Hematopoietic multipotent progenitor cell treated with erythropoietin and hydrocortisone succinate and interleukin-3 and kit ligand, for 6 days (in vitro differentiated cells): Measurements from ENCODE around the gene VPS54.
"Not testable (repeated sequence)": the region's sequence is repeated elsewhere in the genome, so short reads cannot be mapped to it uniquely, and the experiment has no call there.

Experiments used
- DNase-seq: peaks from one replicate; pipeline ENCODE4 v3.0.0-alpha.2; 2015

The VPS54 gene

DNA sequence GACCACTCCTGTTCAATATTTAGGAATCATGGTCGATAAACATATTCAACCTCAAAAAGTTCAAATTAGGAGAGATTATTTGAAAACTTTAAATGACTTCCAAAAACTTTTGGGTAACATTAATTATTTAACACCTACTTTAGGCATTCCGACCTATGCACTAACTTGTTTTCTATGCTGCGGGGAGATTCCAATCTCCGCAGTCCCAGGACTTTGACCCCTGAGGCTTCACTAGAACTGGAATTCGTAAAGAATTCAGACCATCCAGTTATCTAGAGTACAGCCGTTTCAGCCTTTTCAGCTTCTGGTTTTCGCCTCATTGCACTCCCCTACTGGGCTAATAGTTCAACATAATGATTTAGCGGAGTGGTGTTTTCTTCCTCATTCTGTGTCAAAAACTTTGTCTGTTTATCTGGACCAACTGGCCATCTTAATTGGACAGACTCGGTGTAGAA lies 26.1 kb downstream of the VPS54 start:
- not testable (repeated sequence) for DNase-seq

DNA sequence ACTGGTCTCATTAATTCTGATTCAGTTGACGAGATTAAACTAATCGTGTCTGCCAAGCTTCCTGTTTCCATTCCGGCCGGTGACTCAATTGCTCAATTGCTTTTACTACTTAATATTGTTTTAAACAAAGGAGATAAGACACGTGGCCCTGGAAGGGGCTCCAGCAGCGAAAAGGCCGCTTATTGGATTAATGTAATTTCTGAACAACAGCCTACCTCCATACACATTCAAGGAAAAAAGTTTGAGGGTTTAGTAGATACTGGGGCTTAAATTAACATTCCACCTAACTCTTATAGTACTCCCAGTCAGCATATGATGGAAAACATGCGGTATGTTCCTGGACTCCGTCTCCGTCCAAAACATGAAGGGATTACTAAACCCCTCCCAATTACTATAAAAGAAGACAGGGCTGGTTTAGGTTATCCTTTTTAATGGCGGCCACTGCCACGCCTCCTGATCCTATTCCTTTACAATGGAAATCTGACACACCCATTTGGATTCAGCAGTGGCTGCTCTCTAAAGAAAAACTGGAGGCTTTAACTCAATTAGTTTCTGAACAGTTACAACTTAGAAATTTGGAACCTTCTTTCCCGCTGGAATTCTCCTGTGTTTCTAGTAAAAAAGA lies 27.1 kb downstream of the VPS54 start:
- DNase-seq = no peak

DNA sequence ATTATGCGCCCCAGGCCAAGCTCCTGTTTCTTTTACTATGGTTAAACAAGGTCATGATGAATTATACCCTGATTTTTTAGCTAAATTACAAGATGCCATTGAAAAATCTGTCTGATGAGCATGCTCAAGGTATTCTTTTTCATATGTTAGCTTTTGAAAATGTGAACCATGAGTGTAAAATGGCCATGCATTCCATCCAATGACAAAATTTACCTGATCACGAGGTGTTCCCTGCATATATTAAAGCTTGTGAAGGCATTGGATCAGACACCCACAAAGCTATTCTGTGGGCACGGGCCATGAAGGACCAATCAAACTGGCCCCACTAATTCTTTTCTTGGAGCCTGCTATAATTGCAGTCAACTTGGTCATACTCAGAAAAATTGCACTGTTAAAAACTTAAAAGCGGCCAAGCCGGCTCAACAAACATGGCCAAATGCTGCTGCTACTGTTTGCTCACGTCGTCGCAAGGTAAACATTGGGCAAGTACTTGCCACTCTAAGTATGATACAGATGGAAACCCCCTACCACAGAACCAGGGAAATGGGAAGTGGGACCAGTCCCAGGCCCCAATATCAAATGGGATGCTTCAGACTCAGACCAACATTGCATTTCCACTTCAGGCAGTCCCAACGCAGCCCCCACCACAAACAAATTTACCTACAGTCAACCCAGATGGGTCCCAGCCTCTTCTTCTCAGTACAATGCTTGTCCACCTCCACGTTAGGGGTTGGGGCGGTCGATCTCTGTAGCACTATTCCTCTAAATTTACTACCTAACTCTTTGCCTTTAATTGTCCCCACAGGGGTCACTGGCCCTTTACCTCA lies 27.8 kb downstream of the VPS54 start:
- not testable (repeated sequence) for DNase-seq

DNA sequence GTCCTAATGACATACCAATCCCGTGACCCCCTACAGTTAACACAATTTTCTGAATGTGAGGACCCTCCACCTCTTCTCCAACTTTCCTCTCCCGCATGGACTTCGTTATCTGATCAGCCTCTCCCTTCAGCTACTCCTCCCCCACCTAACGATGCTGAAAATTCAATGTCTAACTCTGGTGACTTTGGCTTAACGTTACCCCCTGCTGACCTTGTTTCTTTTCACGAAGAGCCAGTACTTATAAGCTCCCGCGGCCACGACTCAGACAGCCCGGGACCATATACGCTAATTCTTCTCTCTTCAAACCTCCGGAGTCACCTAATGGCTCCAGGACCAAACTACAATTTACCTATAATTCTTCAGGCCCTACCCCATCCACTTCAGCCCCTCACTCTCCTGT lies 29.2 kb downstream of the VPS54 start:
- no peak for DNase-seq

DNA sequence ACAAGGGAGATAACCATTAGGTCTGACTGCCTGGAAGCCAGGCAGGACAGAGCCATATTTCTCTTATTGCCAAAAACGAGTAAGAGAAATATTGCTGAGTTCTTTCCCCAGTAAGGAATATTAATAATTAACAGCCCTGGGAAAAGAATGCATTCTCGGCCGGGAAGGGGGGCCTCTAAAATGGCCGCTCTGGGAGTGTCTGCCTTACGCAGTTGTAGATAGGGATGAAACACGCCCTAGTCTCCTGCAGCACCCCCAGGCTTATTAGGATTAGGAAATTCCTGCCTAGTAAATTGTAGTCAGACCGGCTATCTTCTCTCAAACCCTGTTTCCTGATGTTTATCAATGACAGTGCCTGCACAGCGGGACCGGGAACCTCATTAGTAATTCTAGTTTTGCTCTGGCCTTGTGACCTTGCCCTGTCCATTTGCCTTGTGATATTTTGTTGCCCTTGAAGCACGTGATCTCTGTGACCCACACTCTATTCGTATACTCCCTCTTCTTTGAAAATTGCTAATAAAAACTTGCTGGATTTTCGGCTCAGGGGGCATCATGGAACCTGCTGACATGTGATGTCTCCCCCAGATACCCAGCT lies 30.3 kb downstream of the VPS54 start:
- DNase-seq = not testable (repeated sequence)

DNA sequence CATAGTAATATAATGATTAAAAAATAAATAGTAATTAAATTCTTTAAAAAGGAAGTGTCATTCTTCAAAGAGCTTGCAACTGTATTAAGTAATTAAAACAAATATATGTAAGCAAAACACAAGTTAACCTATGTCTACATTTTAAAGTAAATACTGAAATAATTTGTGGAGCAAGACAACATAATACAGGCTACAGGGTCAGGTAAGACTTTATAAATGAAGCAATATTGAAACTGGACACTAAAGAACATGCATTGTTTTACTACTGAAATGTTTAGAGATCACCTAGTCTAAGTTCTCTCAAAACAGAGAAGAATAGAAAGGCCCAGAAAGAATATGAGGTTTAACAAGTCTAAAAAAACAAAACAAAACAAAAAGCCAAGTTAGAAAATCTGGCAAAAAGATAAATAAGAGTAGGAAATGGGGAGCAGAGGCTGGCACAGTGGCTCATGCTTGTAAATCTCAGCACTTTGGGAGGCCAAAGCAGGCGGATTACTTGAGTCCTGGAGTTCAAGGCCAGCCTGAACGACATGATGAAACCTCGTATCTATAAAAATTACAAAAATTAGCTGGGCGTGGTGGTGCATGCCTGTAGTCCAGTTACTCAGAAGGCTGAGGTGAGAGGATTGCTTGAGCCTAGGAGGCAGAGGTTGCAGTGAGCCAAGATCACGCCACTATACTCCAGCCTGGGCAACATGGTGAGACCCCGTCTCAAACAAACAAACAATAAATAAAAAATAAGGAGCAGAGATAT lies 34.4 kb downstream of the VPS54 start:
- DNase-seq = no peak

DNA sequence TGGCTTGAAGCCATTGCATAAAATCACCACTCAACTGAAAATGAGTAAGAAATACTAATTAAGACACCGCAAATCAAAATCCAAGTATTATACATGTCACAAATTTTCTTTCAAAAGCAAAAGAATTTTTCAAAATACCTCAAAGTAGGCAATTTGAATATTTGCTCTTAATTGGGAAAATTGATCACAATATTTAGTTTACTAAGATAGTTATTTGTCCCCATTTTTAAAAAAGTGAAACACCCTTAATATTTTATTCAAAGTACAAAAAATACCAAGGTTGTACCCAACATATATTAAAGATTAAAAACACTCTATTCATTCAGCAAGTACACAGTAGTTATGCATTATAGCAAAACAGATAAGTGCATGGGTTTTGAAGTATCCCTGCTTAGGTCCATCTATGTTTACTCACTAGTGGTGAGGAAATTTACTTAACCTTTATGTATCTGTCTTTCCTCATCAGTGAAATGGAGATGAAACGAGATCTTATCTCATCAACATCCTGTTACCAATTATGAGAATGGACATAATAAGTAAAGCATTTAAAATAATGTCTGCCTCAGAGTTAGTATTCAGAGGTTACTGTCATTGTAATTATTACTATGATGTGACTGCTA lies 35.1 kb downstream of the VPS54 start:
- peak; percentile 26 for DNase-seq

DNA sequence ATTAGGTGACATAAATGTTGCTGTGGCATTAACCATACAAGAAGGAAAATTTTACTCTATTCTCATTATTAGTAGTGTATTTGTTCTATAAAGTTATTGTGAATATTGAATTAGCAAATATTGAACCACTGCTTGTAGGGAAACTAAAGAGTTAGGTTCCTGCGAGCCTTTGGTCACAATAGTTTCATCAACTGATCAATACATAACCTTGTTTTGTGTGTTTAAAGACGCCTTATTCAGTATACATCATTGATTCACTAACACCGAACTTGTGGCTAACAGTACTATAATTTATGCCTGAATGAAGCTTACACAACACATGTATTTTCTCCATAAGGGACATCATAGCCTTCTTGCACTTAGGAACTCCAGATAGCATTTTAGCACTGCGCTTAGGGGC lies 36.9 kb downstream of the VPS54 start:
- DNase-seq = no peak

DNA sequence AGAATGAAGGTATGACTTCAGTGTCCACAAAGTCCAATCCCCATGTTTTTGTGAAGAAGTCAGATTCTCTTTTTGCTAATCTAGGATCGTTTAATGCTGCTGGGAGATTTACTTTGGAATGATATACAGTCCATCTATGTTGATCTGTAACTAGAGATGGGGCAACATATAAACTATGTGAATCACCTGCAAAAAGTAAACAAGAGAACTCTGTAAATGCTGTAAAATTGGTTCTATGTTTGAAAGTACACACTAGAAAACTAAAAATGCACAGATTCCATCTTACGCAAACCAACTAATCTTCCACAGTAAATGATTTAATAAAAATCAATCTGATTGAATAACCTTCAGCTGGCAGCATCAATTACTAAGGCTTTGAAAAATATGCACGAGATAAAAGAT lies 37.5 kb downstream of the VPS54 start:
- no peak for DNase-seq

DNA sequence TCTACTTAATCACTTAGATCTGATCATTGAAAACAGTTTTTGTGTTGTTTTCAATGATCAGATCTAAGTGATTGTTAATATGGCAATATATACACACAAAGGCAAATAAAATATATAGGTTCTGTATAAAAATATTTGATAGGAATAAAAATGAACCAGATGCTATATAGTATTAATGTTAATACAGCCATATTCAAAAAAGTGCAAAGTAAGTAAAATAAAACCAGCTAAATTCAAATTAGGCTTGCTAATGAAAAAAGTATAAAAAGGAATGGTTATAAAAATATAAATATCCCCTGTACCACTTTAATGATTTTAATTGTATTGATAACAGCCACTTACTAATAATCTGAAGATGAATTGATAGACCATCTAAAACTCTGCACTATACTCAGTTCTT lies 38.4 kb downstream of the VPS54 start:
- DNase-seq = no peak

DNA sequence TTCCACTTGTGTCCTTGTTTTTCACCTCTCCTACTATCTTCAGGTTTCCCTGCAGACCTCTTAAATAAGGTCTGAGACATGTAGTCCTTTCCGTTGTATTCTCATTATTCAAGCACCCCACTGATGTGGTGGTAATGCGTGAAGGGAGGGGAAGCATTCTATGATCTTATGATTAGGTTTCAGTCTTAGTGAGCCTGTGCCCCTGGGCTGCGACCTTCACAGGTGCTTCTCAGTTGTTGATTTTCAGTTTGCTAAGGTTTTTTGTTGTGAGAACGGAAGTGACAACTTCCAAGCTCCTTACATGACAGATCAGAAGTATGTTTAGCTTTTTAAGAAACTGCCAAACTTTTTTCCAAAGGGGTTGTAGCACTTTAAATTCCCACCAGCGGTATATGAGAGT lies 41.3 kb downstream of the VPS54 start:
- DNase-seq = no peak

DNA sequence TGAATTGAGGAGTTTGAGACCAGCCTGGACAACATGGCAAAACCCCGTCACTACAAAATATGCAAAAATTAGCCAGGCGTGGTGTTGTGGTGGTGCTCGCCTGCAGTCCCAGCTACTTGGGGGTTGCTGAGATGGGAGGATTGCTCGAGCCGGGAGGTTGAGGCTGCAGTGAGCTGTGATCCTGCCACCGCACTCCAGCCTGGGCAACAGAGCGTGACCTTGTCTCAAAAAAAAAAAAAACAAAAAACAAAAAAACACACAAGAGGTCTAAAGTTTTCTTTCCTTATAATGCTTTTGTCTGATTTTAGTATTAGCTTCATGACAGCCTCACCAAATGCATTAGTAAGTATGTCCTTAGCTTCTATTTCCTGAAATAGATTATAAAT lies 43.1 kb downstream of the VPS54 start:
- no peak for DNase-seq

DNA sequence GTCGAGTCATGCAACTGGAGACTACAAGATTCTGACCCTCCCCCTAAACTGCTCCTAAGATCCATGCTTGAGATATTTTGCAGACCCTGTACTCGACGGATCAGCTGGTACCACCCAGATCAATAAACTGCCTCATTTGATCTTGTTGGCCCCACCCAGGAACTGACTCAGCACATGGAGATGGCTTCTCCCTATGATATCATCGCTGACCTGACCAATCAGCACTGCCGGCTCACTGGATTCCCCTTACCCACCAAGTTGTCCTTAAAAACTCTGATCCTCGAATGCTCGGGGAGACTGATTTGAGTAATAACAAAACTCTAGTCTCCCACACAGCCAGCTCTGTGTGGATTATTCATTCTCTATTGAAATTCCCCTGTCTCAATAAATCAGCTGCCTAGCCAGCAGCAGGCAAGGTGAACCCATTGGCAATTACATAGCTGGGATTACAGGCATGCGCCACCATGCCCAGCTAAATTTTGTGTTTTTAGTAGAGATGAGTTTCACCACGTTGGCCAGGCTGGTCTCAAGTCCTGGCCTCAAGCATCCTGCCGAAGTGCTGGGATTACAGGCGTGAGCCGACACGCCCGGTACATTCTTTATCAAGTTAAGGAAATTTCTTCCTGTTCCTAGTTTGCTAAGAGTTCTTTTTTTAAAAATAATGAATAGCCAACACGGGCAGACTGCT lies 43.6 kb downstream of the VPS54 start:
- DNase-seq = no peak

DNA sequence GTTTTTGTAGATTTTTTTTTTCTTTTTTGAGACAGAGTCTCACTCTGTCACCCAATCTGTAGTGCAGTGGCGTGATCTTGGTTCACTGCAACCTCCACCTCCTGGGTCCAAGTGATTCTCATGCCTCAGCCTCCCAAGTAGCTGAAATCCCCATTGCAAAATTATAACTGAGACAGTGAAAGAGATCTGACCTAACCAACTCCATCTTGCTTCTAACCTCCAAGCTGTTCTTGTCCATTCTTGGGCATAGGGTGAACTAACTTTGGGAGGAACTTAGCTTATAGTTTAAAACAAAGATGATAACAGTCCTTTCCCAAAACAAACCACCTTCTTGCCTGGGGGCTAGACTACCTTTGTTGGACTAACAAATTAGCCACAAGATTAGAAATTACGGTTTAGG lies 44.2 kb downstream of the VPS54 start:
- not testable (repeated sequence) for DNase-seq

DNA sequence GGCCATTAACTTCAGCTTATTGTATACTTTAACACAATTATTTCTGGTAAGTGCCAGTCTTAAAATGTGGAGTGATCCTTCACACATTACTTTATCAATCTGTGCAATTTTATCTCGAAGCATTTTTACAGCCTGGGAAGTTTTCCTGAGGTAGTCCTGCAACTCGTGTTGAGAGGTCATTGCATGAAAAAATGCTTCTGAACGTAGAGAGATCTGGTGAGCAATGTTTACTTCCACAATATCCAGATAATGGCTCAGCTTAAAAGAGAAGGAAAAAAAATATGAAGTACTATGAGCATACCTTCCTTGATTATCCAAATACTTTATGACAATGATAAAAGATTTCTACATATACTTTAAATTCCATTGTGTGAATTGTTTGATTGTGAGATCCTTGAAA lies 57.0 kb downstream of the VPS54 start:
- DNase-seq = no peak

DNA sequence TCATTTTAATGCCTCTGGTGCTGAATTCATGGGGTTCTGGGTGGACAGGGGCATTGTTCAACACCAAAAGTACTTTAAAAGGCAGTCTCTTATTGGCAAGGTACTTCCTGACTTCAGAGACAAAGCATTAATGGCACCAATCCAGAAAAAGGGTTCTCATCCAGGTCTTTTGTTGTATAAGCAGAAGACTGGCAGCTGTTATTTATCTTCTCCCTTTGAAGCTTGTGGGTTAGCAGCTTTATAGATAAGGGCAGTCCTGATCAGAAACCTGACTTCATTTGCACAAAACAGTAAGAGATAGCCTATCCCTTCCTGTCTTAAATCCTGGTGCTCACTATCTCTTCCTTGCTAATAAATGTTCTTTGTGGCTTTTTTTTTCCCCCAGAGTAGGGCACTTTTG lies 68.8 kb downstream of the VPS54 start:
- DNase-seq = peak; percentile 53

DNA sequence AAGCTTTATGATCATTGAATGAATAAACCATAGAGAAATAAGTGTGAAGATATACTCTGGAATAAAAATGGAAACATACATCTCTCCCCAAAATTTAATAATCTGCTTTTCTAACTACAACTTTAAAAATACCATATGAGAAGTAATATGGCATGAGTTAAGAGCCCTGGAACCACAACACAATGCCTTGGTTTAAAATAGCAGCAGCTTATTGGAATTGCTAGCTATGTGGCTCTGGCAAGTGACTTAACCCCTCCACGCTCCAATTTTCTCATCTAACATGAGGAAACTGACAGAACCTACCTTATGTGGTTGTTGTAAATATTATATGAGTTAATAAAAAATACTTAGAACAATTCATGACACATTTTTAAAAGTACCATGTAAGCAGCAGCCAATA lies 76.4 kb downstream of the VPS54 start:
- DNase-seq = no peak

DNA sequence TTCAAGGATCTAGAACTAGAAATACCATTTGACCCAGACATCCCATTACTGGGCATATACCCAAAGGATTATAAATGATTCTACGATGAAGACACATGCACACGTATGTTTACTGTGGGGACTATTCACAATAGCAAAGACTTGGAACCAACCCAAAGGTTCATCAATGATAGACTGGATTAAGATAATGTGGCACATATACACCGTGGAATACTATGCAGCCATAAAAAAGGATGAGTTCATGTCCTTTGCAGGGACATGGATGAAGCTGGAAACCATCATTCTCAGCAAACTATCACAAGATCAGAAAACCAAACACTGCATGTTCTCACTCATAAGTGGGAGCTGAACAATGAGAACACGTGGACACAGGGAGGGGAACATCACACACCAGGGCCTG lies 87.1 kb downstream of the VPS54 start:
- DNase-seq = not testable (repeated sequence)

DNA sequence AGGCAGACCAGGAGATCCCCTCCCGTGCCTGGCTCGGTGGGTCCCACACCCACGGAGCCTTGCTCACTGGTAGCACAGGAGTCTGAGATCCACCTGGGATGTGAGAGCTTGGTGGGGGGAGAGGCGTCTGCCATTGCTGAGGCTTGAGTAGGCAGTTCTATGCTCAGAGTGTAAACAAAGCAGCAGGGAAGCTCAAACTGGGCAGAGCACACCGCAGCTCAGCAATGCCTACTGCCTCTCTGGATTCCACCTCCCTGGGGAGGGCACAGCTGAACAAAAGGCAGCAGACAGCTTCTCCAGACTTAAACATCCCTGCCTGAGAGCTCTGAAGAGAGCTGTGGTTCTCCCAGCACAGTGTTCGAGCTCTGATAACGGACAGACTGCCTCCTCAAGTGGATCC lies 92.4 kb downstream of the VPS54 start:
- no peak for DNase-seq

DNA sequence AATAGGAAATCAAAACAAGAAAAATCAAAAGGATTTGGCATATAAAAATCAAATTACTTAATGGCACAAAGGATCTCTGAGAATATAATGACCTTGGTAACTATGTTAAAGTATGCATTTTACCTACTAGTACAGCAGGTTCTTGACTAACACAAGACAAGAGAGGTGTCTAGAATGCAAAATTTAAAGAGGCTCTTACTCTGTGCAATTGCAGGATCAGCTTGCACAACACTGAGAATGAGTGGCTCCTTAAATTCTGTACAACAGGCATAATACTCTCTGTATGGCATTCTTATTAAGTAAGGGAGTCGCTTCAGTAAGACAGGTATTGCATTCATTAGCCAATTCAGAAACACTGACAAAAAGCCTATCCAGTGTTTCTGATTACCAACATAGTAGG lies 104.9 kb downstream of the VPS54 start:
- DNase-seq = no peak

DNA sequence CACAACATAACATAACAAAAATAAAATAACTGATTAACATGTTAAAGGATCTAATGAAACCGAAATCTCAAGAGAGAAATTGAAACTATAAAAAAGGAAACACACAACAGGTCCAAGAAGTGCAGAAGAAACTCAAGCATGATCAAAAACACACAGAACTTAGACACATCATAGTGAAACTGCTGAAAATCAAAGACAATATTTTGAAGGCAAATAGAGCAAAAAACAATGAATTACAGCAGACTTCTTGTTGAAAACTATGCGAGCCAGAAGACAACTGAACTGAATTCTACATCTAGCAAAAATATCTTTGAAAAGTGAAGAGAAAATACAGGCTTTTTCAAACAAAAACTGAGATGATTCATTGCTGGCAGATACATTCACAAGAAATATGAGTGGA lies 116.2 kb downstream of the VPS54 start:
- no peak for DNase-seq

DNA sequence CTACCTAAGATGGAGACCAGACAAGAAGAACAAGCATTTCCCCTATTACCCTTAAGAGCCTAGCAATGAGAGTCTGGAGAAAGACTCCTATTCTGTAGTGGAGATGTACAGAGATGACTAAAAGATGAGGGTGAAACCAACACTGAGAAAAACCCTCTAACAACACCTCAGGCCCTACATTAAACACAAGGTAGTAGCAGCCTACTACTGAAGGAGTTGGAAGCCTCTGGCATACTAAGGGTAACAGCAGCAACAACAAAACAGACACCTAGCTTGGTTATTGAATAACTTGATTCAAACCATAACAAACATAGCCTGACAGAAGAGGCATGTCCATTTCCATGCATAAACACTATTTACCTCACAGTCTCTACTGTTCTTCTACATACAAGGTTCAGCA lies 117.1 kb downstream of the VPS54 start:
- DNase-seq = no peak
